CD4-positive, alpha-beta memory T cell (primary cell): Measurements from ENCODE around the gene MARCHF3. TPM values are rescaled to one million over a fixed set of nuclear protein-coding genes. Genes with fewer than 3 reads are reported as not detected.

Experiments
- CTCF ChIA-PET: fragments of 350-600 bp; sonication (Branson Sonifier 250); formaldehyde crosslinking; loops from one replicate; lab custom pipeline; 2021; ENCODE audit warnings: inconsistent platforms; ENCODE audit not compliant: partially characterized antibody; lab: Charles Lee
- POLR2A ChIA-PET: fragments of 350-600 bp; sonication (Branson Sonifier 250); formaldehyde crosslinking; loops from one replicate; lab custom pipeline; 2021; ENCODE audit not compliant: partially characterized antibody; lab: Charles Lee
- DNase-seq, 5 donors: peaks; one replicate each; pipeline versions ENCODE4 v3.0.0 to v3.0.0-alpha.2; 2020 to 2022; ENCODE audit warnings: mixed read lengths in 1 of 5
- H3K27ac ChIP-seq: one replicate; pipeline ENCODE4 v1.7.0; 2013; ENCODE audit warnings: low read depth, low read length
- H3K27me3 ChIP-seq: 2 replicates; pipeline ENCODE4 v1.7.0; 2013; ENCODE audit warnings: mild to moderate bottlenecking, low read length, moderate library complexity; ENCODE audit not compliant: insufficient read depth
- H3K36me3 ChIP-seq: 2 replicates; pipeline ENCODE4 v1.7.0; 2013; ENCODE audit warnings: mild to moderate bottlenecking, low read length, moderate library complexity; ENCODE audit not compliant: insufficient read depth
- H3K4me1 ChIP-seq: 2 replicates; pipeline ENCODE4 v1.7.0; 2013; ENCODE audit warnings: mild to moderate bottlenecking, low read length, moderate library complexity; ENCODE audit not compliant: insufficient read depth
- H3K4me3 ChIP-seq, 2 donors: one replicate each; pipeline ENCODE4 v1.7.0; 2013; ENCODE audit warnings: low read length in 2 of 2, mild to moderate bottlenecking in 1 of 2
- H3K9me3 ChIP-seq, 2 donors: one replicate each; pipeline ENCODE4 v1.7.0; 2013; ENCODE audit warnings: low read length in 2 of 2, control low read depth in 1 of 2; ENCODE audit not compliant: control insufficient read depth in 1 of 2
- H3K27ac Mint-ChIP-seq, 7 donors: one replicate each; pipeline ENCODE4 v1.8.0; 2020 to 2021; ENCODE audit warnings: mixed read lengths in 7 of 7, mild to moderate bottlenecking in 6 of 7, inconsistent platforms in 3 of 7, moderate library complexity in 3 of 7
- H3K27me3 Mint-ChIP-seq, 2 donors: one replicate each; pipeline ENCODE4 v1.8.0; 2020 to 2021; ENCODE audit warnings: mixed read lengths in 2 of 2
- H3K36me3 Mint-ChIP-seq, 2 donors: one replicate each; pipeline ENCODE4 v1.8.0; 2020 to 2021; ENCODE audit warnings: mixed read lengths in 2 of 2, inconsistent platforms in 1 of 2, mild to moderate bottlenecking in 1 of 2
- H3K4me1 Mint-ChIP-seq, 4 donors: one replicate each; pipeline ENCODE4 v1.8.0; 2020 to 2021; ENCODE audit warnings: mixed read lengths in 4 of 4, mild to moderate bottlenecking in 1 of 4
- H3K4me3 Mint-ChIP-seq, 8 donors: one replicate each; pipeline ENCODE4 v1.8.0; 2020 to 2021; ENCODE audit warnings: mixed read lengths in 8 of 8, mild to moderate bottlenecking in 7 of 8, moderate library complexity in 6 of 8, inconsistent platforms in 3 of 8
- H3K9me3 Mint-ChIP-seq, 8 donors: one replicate each; pipeline ENCODE4 v1.8.0; 2020 to 2021; ENCODE audit warnings: mixed read lengths in 8 of 8, mild to moderate bottlenecking in 5 of 8, inconsistent platforms in 3 of 8, moderate library complexity in 1 of 8
- intact Hi-C: fragments of 100-400 bp; cut with micrococcal nuclease; formaldehyde crosslinking; loops from one replicate; pipeline ENCODE4 v1.15.1; 2023
- polyA plus RNA-seq, 2 donors: library from polyadenylated mRNA; unstranded; fragments of 300-500 nt; fragmentation: Illumina TruSeq; gene quantifications; one replicate each; pipeline ENCODE4 v1.2.3, GENCODE V29; 2021
- total RNA-seq, 2 experiments: library from RNA; stranded (reverse); gene quantifications; one replicate each; pipeline ENCODE4 v1.2.3, GENCODE V29; 2021

The MARCHF3 gene
- total and polyA plus RNA-seq, 4 experiments from 2014 or later, result 3.2 to 7.5 (median 4.4) TPM

- Mint-ChIP-seq H3K27me3 (no peaks in the 10 kb centered on the region), H3K4me1 (peaks cover 8 to 34% (median 20%) of the 10 kb centered on the region in 4 donors), H3K36me3 (no peaks in the 10 kb centered on the region), H3K9me3 (no peaks in the 10 kb centered on the region), H3K4me3 (no peak overlapping the region), H3K27ac (peak overlapping the region in 3 of 7 donors; percentile 12 to 53 (median 38))
- POLR2A ChIA-PET, result no interaction called here
- H3K36me3 ChIP-seq, result no peaks in the 10 kb centered on the region
- H3K9me3 ChIP-seq, result no peaks in the 10 kb centered on the region
- intact Hi-C loops, result no loop called here
- H3K27me3 ChIP-seq, result no peaks in the 10 kb centered on the region
- no peak overlapping the region for H3K4me3 ChIP-seq
- H3K27ac ChIP-seq, result no peak overlapping the region
- H3K4me1 ChIP-seq, result peaks cover 30% of the 10 kb centered on the region
- CTCF ChIA-PET, result no interaction called here
- no peak for DNase-seq
These were observed 45.7 kb downstream of the MARCHF3 start for GRCh38 chr5:126984632-126985031.

- CTCF ChIA-PET, result no interaction called here
- H3K27me3 ChIP-seq, result no peaks in the 10 kb centered on the region
- no peaks in the 10 kb centered on the region for H3K9me3 ChIP-seq
- peaks cover 22% of the 10 kb centered on the region for H3K4me1 ChIP-seq
- POLR2A ChIA-PET, result no interaction called here
- Mint-ChIP-seq H3K9me3 (no peaks in the 10 kb centered on the region), H3K4me1 (peaks cover 8 to 27% (median 16%) of the 10 kb centered on the region in 4 donors), H3K27me3 (no peaks in the 10 kb centered on the region), H3K4me3 (no peak overlapping the region), H3K36me3 (no peaks in the 10 kb centered on the region), H3K27ac (peak overlapping the region in 2 of 7 donors; percentile 30 to 60)
- intact Hi-C loops, result no loop called here
- H3K27ac ChIP-seq, result no peak overlapping the region
- DNase-seq, result no peak
- no peaks in the 10 kb centered on the region for H3K36me3 ChIP-seq
- no peak overlapping the region for H3K4me3 ChIP-seq
These were observed 46.5 kb downstream of the MARCHF3 start for GRCh38 chr5:126983874-126984266.

GRCh38 chr5:126982926-126983873 is 47.2 kb downstream of the MARCHF3 start:
- no peaks in the 10 kb centered on the region for H3K36me3 ChIP-seq
- peak overlapping the region in 2 of 7 donors; percentile 39 to 72 for H3K27ac Mint-ChIP-seq
- peaks cover 16% of the 10 kb centered on the region for H3K4me1 ChIP-seq
- ChIA-PET POLR2A (no interaction called here), CTCF (interaction anchor here (1.0 to 1.1 kb wide), 2 partner anchors 45 to 145 kb away, joined by 3 read pairs; no protein-coding TSS in a partner anchor)
- no peaks in the 10 kb centered on the region for H3K9me3 Mint-ChIP-seq
- no peak overlapping the region for H3K4me3 ChIP-seq
- H3K9me3 ChIP-seq, result no peaks in the 10 kb centered on the region
- peaks cover 5 to 22% (median 11%) of the 10 kb centered on the region in 4 donors for H3K4me1 Mint-ChIP-seq
- intact Hi-C loops, result no loop called here
- DNase-seq, result no peak
- H3K27me3 ChIP-seq, result no peaks in the 10 kb centered on the region
- H3K27me3 Mint-ChIP-seq, result no peaks in the 10 kb centered on the region
- no peaks in the 10 kb centered on the region for H3K36me3 Mint-ChIP-seq
- H3K27ac ChIP-seq, result no peak overlapping the region
- no peak overlapping the region for H3K4me3 Mint-ChIP-seq

- intact Hi-C loops, result no loop called here
- Histone ChIP-seq H3K4me3 (no peak overlapping the region), H3K9me3 (no peaks in the 10 kb centered on the region), H3K27ac (no peak overlapping the region), H3K4me1 (peaks cover 6% of the 10 kb centered on the region), H3K36me3 (no peaks in the 10 kb centered on the region), H3K27me3 (no peaks in the 10 kb centered on the region)
- POLR2A ChIA-PET, result no interaction called here
- no peak for DNase-seq
- H3K4me1 Mint-ChIP-seq, result peaks cover 0 to 12% (median 2%) of the 10 kb centered on the region in 4 donors
- CTCF ChIA-PET, result interaction anchor here (1.1 kb wide), 1 partner anchor 144 kb away, joined by 3 read pairs; no protein-coding TSS in a partner anchor
- no peaks in the 10 kb centered on the region for H3K27me3 Mint-ChIP-seq
- H3K4me3 Mint-ChIP-seq, result no peak overlapping the region
- H3K27ac Mint-ChIP-seq, result peak overlapping the region in 1 of 7 donors; percentile 1
- H3K36me3 Mint-ChIP-seq, result no peaks in the 10 kb centered on the region
- no peaks in the 10 kb centered on the region for H3K9me3 Mint-ChIP-seq
These were observed 48.2 kb downstream of the MARCHF3 start for GRCh38 chr5:126982202-126982601.

- no peak overlapping the region for H3K27ac Mint-ChIP-seq
- POLR2A ChIA-PET, result no interaction called here
- H3K27ac ChIP-seq, result no peak overlapping the region
- H3K9me3 Mint-ChIP-seq, result no peaks in the 10 kb centered on the region
- H3K4me3 Mint-ChIP-seq, result no peak overlapping the region
- intact Hi-C loops, result no loop called here
- no peaks in the 10 kb centered on the region for H3K36me3 Mint-ChIP-seq
- H3K4me3 ChIP-seq, result no peak overlapping the region
- no peaks in the 10 kb centered on the region for H3K9me3 ChIP-seq
- H3K27me3 Mint-ChIP-seq, result no peaks in the 10 kb centered on the region
- CTCF ChIA-PET, result no interaction called here
- no peaks in the 10 kb centered on the region for H3K27me3 ChIP-seq
- H3K36me3 ChIP-seq, result no peaks in the 10 kb centered on the region
- peaks cover 0 to 7% (median 2%) of the 10 kb centered on the region in 4 donors for H3K4me1 Mint-ChIP-seq
- DNase-seq, result no peak
- H3K4me1 ChIP-seq, result peaks cover under 1% of the 10 kb centered on the region
These were observed 48.7 kb downstream of the MARCHF3 start for GRCh38 chr5:126981701-126982100.

GRCh38 chr5:126981222-126981621 is 49.1 kb downstream of the MARCHF3 start:
- H3K9me3 ChIP-seq, result no peaks in the 10 kb centered on the region
- no peaks in the 10 kb centered on the region for H3K27me3 ChIP-seq
- intact Hi-C loops, result no loop called here
- no peaks in the 10 kb centered on the region for H3K36me3 ChIP-seq
- POLR2A ChIA-PET, result no interaction called here
- DNase-seq, result no peak
- no peak overlapping the region for H3K4me3 ChIP-seq
- Mint-ChIP-seq H3K27ac (no peak overlapping the region), H3K4me3 (no peak overlapping the region), H3K9me3 (no peaks in the 10 kb centered on the region), H3K36me3 (no peaks in the 10 kb centered on the region), H3K4me1 (peaks cover 0 to 4% (median 3%) of the 10 kb centered on the region in 4 donors), H3K27me3 (no peaks in the 10 kb centered on the region)
- H3K27ac ChIP-seq, result no peak overlapping the region
- CTCF ChIA-PET, result no interaction called here
- no peaks in the 10 kb centered on the region for H3K4me1 ChIP-seq

- Histone ChIP-seq H3K27me3 (no peaks in the 10 kb centered on the region), H3K27ac (no peak overlapping the region), H3K9me3 (no peaks in the 10 kb centered on the region), H3K4me1 (peaks cover 3% of the 10 kb centered on the region), H3K4me3 (no peak overlapping the region), H3K36me3 (no peaks in the 10 kb centered on the region)
- H3K27me3 Mint-ChIP-seq, result no peaks in the 10 kb centered on the region
- ChIA-PET POLR2A (no interaction called here), CTCF (no interaction called here)
- H3K36me3 Mint-ChIP-seq, result no peaks in the 10 kb centered on the region
- DNase-seq, result no peak
- intact Hi-C loops, result no loop called here
- no peak overlapping the region for H3K27ac Mint-ChIP-seq
- no peak overlapping the region for H3K4me3 Mint-ChIP-seq
- H3K9me3 Mint-ChIP-seq, result no peaks in the 10 kb centered on the region
- H3K4me1 Mint-ChIP-seq, result peaks cover 2 to 8% (median 7%) of the 10 kb centered on the region in 4 donors
These were observed 52.1 kb downstream of the MARCHF3 start for GRCh38 chr5:126978258-126978657.
